ENCODE measurements around the gene WWOX. TPM values are rescaled to one million over a fixed set of nuclear protein-coding genes. Genes with fewer than 3 reads are reported as not detected.

Gene WWOX
- total RNA-seq, 1 experiment from 2014 or later: 15.6 TPM

DNA sequence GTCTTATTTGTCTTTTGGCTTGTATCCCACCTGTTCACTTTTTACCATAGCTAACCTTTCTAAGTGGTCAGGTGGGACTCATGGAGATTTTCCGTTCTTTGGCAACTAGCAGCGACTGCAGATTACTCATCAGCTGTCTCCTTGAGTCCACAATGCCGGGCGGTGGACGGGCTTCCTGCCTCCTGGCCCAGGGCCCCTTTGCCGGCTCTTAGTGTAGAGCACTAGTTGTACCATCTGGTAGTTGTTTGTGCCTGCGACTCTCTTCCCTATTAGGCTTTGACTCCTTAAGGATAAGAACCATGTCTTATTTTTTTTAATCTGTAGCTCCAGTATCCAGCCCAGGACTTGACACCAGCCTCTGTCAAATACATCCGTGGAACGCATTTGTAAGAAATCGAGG is 399.9 kb downstream of the WWOX start:
- H3K4me1 Mint-ChIP-seq: peaks cover 6 to 18% of the 10 kb centered on the region in 2 experiments
- H2BK15ac ChIP-seq (ENCODE audit: low read depth, low read length): no peak overlapping the region
- no CpG with 5 or more reads among the region's 10 CpGs for WGBS (ENCODE audit: extremely low coverage, insufficient read length, low lambda C conversion rate)
- H4K8ac ChIP-seq (replicated peaks; ENCODE audit: insufficient read length, low read depth, low read length): no peak overlapping the region
- H3K9ac ChIP-seq (ENCODE audit: extremely low read depth, insufficient read length, low read length): no peak overlapping the region
- H3K18ac ChIP-seq (ENCODE audit: insufficient read length, low read depth, low read length): no peak overlapping the region
- H3K4me1 ChIP-seq (ENCODE audit: insufficient read depth, low read length): 0 out of 2 replicates have a peak, but pooled peaks cover 1% of the 10 kb centered on the region
- H3K27me3 ChIP-seq (ENCODE audit: insufficient read depth, low read length): no peaks in the 10 kb centered on the region
- no peaks in the 10 kb centered on the region for H3K27me3 Mint-ChIP-seq (ENCODE audit: low read depth)
- H2BK12ac ChIP-seq (ENCODE audit: insufficient read length, low read depth, low read length): no peak overlapping the region
- H3K56ac ChIP-seq (ENCODE audit: insufficient read length, low read depth, low read length): no peak overlapping the region
- H3K27ac Mint-ChIP-seq: no peak overlapping the region
- H2BK5ac ChIP-seq (ENCODE audit: insufficient read length, low read length): no peak overlapping the region
- no peak overlapping the region for H3K23ac ChIP-seq (ENCODE audit: insufficient read length, low read depth, low read length)
- no peak overlapping the region for H2BK20ac ChIP-seq (ENCODE audit: low read depth, low read length, poor library complexity, severe bottlenecking)
- no peaks in the 10 kb centered on the region for H3K36me3 Mint-ChIP-seq (ENCODE audit: insufficient read depth in 1 of 3, low read depth in 3 of 3)
- H3K79me2 ChIP-seq (ENCODE audit: insufficient read depth, low read length): no peaks in the 10 kb centered on the region
- no peak overlapping the region for H2AFZ ChIP-seq (ENCODE audit: low read length)
- H3K79me1 ChIP-seq (ENCODE audit: insufficient read depth, low read depth, low read length, poor library complexity, severe bottlenecking): no peaks in the 10 kb centered on the region
- H3K9me3 Mint-ChIP-seq: no peaks in the 10 kb centered on the region
- H2AK5ac ChIP-seq (ENCODE audit: insufficient read length, low read length): no peak overlapping the region
- TF ChIP-seq, protein P1, sequence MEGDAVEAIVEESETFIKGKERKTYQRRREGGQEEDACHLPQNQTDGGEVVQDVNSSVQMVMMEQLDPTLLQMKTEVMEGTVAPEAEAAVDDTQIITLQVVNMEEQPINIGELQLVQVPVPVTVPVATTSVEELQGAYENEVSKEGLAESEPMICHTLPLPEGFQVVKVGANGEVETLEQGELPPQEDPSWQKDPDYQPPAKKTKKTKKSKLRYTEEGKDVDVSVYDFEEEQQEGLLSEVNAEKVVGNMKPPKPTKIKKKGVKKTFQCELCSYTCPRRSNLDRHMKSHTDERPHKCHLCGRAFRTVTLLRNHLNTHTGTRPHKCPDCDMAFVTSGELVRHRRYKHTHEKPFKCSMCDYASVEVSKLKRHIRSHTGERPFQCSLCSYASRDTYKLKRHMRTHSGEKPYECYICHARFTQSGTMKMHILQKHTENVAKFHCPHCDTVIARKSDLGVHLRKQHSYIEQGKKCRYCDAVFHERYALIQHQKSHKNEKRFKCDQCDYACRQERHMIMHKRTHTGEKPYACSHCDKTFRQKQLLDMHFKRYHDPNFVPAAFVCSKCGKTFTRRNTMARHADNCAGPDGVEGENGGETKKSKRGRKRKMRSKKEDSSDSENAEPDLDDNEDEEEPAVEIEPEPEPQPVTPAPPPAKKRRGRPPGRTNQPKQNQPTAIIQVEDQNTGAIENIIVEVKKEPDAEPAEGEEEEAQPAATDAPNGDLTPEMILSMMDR (conservative IDR thresholded peaks at IDR 0.05): no peak
- no peaks in the 10 kb centered on the region for H3K9me3 ChIP-seq (ENCODE audit: control insufficient read depth, low read depth, low read length)
- no peak overlapping the region for H3T11ph ChIP-seq (ENCODE audit: low read length)
- H4K20me1 ChIP-seq (ENCODE audit: control insufficient read depth, insufficient read depth, insufficient read length): no peaks in the 10 kb centered on the region
- H3K4me3 Mint-ChIP-seq: no peak overlapping the region
- no peak overlapping the region for H3K14ac ChIP-seq (ENCODE audit: insufficient read depth, low read length)
- H3K4ac ChIP-seq (ENCODE audit: low read depth, low read length): no peak overlapping the region
- no peak overlapping the region for H4K91ac ChIP-seq (ENCODE audit: insufficient read length, low read depth, low read length)
- H3K4me2 ChIP-seq (ENCODE audit: insufficient read depth, insufficient read length, low read length): no peak overlapping the region
- no peak overlapping the region for H4K5ac ChIP-seq (ENCODE audit: insufficient read length, low read depth, low read length)
- DNase-seq: no peak
- H3K23me2 ChIP-seq (ENCODE audit: insufficient read length, low read depth, low read length, poor library complexity, severe bottlenecking): no peaks in the 10 kb centered on the region
- H2BK120ac ChIP-seq (ENCODE audit: low read depth, low read length, poor library complexity, severe bottlenecking): no peak overlapping the region
- H3K27ac ChIP-seq (ENCODE audit: insufficient read length, low read depth, low read length): no peak overlapping the region
